Vagina (tissue), 2 donors: ENCODE measurements around the gene FMN2.

Source experiments
- POLR2A ChIP-seq, 2 donors: fragments of 450-650 bp; IDR thresholded peaks; one replicate each; pipeline ENCODE4 v1.6.1; 2017; ENCODE audit warnings: antibody characterized with exemption in 2 of 2, mild to moderate bottlenecking in 2 of 2, moderate library complexity in 2 of 2
- POLR2AphosphoS5 ChIP-seq, 2 donors: sonication (generic); formaldehyde crosslinking; IDR thresholded peaks; one replicate each; pipeline ENCODE4 v1.9.0; 2017; ENCODE audit warnings: antibody characterized with exemption in 2 of 2, mild to moderate bottlenecking in 2 of 2, low read depth in 1 of 2; ENCODE audit not compliant: insufficient read depth in 1 of 2

DNA sequence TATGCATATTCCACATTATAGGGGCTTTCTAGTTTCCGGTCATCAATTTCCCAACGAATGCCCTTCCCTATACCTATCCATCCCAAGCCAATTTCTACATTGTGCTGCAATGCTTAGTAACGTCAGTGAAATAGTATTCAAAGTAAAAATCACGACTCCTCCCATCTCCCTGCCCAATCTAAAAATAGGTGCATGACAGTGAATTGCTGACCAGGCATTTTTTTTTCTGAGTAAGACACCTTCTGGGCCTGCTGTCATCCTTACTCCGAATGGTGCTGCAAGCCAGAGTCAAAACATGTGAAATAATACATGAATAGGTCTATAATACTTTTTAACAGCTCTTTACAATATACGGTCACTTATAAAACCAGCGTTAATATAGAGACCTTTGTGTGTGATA is 400.1 kb downstream of the FMN2 start:
- no peak for TF ChIP-seq POLR2AphosphoS5 (IDR thresholded peaks at IDR 0.05; ENCODE audit: insufficient read depth in 1 of 2, low read depth in 1 of 2)
- TF ChIP-seq POLR2A (IDR thresholded peaks at IDR 0.05): no peak
